HEK293 (cell line): Measurements from ENCODE around the gene RTP5.
A peak's percentile ranks its signal among the peaks of the same experiment; 100 is the strongest.
"Not testable (repeated sequence)": the region's sequence is repeated elsewhere in the genome, so short reads cannot be mapped to it uniquely, and the experiment has no call there.

Source experiments
- CTCF ChIA-PET: fragments of 350-600 bp; formaldehyde crosslinking; extraction: SDS; loops from one replicate; lab custom pipeline; 2021; ENCODE audit warnings: antibody characterized with exemption; lab: Yijun Ruan, JAX
- POLR2A ChIA-PET: fragments of 300-600 bp; formaldehyde crosslinking; extraction: SDS; loops from one replicate; lab custom pipeline; 2020; ENCODE audit warnings: antibody characterized with exemption, inconsistent platforms; lab: Yijun Ruan, JAX
- H3K27ac ChIP-seq: fragments of 200-500 bp; sonication (Bioruptor generic); 2 replicates; pipeline ENCODE4 v1.5.1; 2014; ENCODE audit warnings: low read depth, low read length, control low read depth, inconsistent platforms; ENCODE audit errors: extremely low read depth
- H3K36me3 ChIP-seq, 2 experiments: fragments of 200-500 bp in 1 of 2; sonication (Bioruptor generic) in 1 of 2; 1 replicate in 1 of 2; 2 replicates in 1 of 2; pipeline ENCODE4 v1.5.1; 2014 to 2017; ENCODE audit warnings: inconsistent platforms in 2 of 2, low read length in 2 of 2; ENCODE audit not compliant: control insufficient read depth in 2 of 2, insufficient read depth in 1 of 2
- H3K4me1 ChIP-seq: fragments of 200-500 bp; sonication (Bioruptor generic); 2 replicates; pipeline ENCODE4 v1.5.1; 2014; ENCODE audit warnings: mild to moderate bottlenecking, low read length, inconsistent platforms; ENCODE audit not compliant: control insufficient read depth, insufficient read depth
- H3K4me3 ChIP-seq: 2 replicates; pipeline ENCODE4 v1.5.1; 2011; ENCODE audit warnings: low read depth, mild to moderate bottlenecking, control low read depth, low read length, moderate library complexity
- H3K9me3 ChIP-seq: fragments of 200-500 bp; sonication (Bioruptor generic); 2 replicates; pipeline ENCODE4 v1.5.1; 2014; ENCODE audit warnings: low read depth, low read length, inconsistent platforms; ENCODE audit not compliant: control insufficient read depth, insufficient read depth
- EGR2 ChIP-seq: fragments of 450-650 bp; formaldehyde crosslinking; IDR thresholded peaks from 2 replicates; pipeline ENCODE4 v1.5.1; 2016; ENCODE audit warnings: low read depth, missing biosample characterization, missing genetic modification characterization
- GFI1B ChIP-seq: fragments of 450-650 bp; formaldehyde crosslinking; IDR thresholded peaks from 2 replicates; pipeline ENCODE4 v1.5.1; 2016; ENCODE audit warnings: missing biosample characterization, missing genetic modification characterization
- ZFHX2 ChIP-seq: fragments of 450-650 bp; formaldehyde crosslinking; conservative IDR thresholded peaks from 2 replicates; pipeline ENCODE4 v1.5.1; 2016; ENCODE audit warnings: missing biosample characterization, missing genetic modification characterization
- ZNF114 ChIP-seq: fragments of 450-650 bp; formaldehyde crosslinking; IDR thresholded peaks from 2 replicates; pipeline ENCODE4 v1.5.0; 2017; ENCODE audit warnings: missing biosample characterization, missing genetic modification characterization
- ZNF2 ChIP-seq: fragments of 450-650 bp; formaldehyde crosslinking; IDR thresholded peaks from 2 replicates; pipeline ENCODE4 v1.5.1; 2016; ENCODE audit warnings: missing biosample characterization, missing genetic modification characterization
- ZNF670 ChIP-seq: fragments of 450-650 bp; formaldehyde crosslinking; IDR thresholded peaks from 2 replicates; pipeline ENCODE4 v1.5.1; 2016; ENCODE audit warnings: missing biosample characterization, missing genetic modification characterization, low read depth
- TF ChIP-seq, protein P1 (sequence below): fragments of 450-650 bp; formaldehyde crosslinking; IDR thresholded peaks from 2 replicates; pipeline ENCODE4 v1.5.1; 2016; ENCODE audit warnings: missing biosample characterization, missing genetic modification characterization
- TF ChIP-seq, protein P2 (sequence below): fragments of 450-650 bp; formaldehyde crosslinking; conservative IDR thresholded peaks from 2 replicates; pipeline ENCODE4 v1.5.1; 2016; ENCODE audit warnings: low read depth, missing biosample characterization, missing genetic modification characterization
- TF ChIP-seq, protein P3 (sequence below): fragments of 450-650 bp; formaldehyde crosslinking; IDR thresholded peaks from 2 replicates; pipeline ENCODE4 v1.5.1; 2017; ENCODE audit warnings: missing biosample characterization, missing genetic modification characterization

RTP5 gene

DNA sequence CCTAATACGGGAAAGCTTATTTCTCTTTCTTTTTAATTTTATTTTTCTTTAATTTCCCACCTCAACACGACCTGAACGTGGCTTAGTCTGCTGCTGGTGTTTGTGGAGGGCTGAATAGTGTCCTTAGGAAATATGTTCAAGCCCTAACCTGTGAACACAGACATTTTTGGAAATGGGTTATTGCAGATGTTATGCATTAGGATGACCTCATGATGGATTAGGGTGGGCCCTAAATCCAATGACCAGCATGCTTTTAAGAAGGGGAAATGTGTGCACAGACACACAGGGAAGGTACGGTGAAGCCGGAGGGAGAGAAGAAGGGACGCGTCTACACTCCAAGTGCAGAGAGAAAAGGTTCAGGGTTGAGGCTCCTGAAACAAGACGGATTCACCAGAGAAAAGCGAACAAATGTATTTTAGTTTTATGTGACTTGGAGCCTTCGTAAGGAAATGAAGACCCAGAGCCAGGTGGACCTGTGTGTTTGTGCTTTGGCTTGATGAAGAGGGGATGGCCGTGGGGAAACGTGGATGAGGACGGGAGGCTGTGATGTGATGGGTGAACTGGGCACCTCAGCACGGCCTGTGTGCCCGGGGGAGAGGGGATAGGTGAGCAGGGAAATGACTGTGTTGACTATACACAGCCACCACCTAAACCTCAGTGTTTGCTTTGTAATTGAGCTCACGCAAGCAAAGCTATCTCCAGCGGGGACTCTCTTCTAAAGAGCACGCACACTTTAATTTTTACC lies 37.5 kb downstream of the RTP5 start (continued):
- TF ChIP-seq, protein P1, sequence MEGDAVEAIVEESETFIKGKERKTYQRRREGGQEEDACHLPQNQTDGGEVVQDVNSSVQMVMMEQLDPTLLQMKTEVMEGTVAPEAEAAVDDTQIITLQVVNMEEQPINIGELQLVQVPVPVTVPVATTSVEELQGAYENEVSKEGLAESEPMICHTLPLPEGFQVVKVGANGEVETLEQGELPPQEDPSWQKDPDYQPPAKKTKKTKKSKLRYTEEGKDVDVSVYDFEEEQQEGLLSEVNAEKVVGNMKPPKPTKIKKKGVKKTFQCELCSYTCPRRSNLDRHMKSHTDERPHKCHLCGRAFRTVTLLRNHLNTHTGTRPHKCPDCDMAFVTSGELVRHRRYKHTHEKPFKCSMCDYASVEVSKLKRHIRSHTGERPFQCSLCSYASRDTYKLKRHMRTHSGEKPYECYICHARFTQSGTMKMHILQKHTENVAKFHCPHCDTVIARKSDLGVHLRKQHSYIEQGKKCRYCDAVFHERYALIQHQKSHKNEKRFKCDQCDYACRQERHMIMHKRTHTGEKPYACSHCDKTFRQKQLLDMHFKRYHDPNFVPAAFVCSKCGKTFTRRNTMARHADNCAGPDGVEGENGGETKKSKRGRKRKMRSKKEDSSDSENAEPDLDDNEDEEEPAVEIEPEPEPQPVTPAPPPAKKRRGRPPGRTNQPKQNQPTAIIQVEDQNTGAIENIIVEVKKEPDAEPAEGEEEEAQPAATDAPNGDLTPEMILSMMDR: no peak
- TF ChIP-seq, protein P2, sequence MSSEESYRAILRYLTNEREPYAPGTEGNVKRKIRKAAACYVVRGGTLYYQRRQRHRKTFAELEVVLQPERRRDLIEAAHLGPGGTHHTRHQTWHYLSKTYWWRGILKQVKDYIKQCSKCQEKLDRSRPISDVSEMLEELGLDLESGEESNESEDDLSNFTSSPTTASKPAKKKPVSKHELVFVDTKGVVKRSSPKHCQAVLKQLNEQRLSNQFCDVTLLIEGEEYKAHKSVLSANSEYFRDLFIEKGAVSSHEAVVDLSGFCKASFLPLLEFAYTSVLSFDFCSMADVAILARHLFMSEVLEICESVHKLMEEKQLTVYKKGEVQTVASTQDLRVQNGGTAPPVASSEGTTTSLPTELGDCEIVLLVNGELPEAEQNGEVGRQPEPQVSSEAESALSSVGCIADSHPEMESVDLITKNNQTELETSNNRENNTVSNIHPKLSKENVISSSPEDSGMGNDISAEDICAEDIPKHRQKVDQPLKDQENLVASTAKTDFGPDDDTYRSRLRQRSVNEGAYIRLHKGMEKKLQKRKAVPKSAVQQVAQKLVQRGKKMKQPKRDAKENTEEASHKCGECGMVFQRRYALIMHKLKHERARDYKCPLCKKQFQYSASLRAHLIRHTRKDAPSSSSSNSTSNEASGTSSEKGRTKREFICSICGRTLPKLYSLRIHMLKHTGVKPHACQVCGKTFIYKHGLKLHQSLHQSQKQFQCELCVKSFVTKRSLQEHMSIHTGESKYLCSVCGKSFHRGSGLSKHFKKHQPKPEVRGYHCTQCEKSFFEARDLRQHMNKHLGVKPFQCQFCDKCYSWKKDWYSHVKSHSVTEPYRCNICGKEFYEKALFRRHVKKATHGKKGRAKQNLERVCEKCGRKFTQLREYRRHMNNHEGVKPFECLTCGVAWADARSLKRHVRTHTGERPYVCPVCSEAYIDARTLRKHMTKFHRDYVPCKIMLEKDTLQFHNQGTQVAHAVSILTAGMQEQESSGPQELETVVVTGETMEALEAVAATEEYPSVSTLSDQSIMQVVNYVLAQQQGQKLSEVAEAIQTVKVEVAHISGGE: no peak

DNA sequence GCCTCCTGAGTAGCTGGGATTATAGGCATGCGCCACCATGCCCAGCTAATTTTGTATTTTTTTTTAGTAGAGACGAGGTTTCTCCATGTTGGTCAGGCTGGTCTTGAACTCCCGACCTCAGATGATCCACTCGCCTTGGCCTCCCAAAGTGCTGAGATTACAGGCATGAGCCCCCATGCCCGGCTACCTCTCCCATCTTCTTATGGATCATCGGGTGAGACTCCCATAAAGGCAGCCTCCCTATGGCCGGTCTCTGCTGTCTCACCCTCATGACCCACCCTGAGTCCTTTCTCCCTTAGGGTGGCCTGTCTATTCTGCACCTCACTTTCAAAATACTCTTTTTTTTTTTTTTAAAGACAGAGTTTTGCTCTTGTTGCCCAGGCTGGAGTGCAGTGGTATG lies 38.3 kb downstream of the RTP5 start:
- POLR2A ChIA-PET, H3K27ac ChIP-seq, H3K9me3 ChIP-seq, H3K4me3 ChIP-seq, H3K4me1 ChIP-seq, H3K36me3 ChIP-seq: not testable (repeated sequence)
- CTCF ChIA-PET: interaction anchor here (0.7 kb wide), 1 partner anchor 303 kb away, joined by 3 read pairs; no protein-coding TSS in a partner anchor

DNA sequence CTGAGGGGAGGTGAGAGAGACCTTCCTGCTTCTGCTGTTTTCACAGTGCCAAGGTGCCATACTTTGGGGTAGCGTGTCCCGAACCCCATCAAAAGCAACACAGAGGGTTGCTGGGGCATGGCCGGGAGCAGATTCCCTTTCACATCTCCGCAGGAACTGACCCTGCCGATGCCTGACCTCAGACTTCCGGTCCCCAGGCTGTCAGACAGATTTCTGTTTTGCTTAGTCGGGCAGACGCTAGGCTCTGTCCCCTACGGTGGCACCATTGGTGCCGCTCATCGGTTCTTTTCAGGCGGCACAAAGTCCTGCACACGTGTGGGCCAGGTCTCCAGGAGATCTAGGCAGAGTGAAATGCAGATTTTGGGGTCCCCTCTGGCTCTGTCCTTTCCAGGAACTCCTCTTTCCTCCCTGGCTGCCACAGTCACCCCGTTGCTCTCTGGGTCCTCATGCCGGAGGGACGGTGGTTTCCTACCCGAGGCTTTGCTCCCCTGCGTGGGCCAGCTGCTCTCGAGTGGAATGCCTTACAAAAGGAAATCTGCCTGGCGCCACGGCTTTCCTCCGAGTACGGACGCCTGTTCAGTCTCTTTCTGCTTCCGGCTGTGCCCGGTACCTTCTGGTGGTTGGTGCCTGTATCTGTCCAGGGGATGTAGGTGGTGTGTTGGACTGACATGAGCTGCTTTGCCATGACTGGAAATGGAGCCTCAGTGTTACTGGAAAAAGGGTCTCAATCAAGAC lies 39.3 kb downstream of the RTP5 start:
- POLR2A ChIA-PET: no interaction called here
- no peaks in the 10 kb centered on the region for H3K36me3 ChIP-seq
- H3K4me1 ChIP-seq: no peaks in the 10 kb centered on the region
- no peak overlapping the region for H3K27ac ChIP-seq
- CTCF ChIA-PET: interaction anchor here (0.7 kb wide), 1 partner anchor 304 kb away, joined by 3 read pairs; no protein-coding TSS in a partner anchor
- no peak for TF ChIP-seq ZNF670
- H3K9me3 ChIP-seq: no peaks in the 10 kb centered on the region
- H3K4me3 ChIP-seq: no peak overlapping the region

DNA sequence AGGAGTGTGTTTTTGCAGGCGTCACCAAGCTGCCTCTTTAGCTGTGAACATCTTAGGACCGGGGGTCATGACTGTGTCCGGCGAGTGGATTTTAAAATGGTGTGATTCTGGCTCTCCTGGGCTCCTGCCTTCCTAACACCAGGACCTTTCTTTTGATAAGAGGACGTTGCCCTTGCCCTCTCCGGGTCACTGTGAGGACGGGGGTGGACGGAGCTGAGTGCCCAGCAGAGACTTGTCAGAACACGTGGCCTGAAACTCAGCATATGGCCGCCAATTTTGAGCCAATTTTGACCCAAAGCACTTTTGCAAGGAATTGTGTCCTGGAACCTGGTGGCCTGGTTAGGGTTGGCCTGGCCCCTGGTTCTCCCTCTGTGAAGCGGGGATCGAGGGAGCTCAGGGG lies 40.2 kb downstream of the RTP5 start:
- POLR2A ChIA-PET: no interaction called here
- no peaks in the 10 kb centered on the region for H3K4me1 ChIP-seq
- TF ChIP-seq, protein P3, sequence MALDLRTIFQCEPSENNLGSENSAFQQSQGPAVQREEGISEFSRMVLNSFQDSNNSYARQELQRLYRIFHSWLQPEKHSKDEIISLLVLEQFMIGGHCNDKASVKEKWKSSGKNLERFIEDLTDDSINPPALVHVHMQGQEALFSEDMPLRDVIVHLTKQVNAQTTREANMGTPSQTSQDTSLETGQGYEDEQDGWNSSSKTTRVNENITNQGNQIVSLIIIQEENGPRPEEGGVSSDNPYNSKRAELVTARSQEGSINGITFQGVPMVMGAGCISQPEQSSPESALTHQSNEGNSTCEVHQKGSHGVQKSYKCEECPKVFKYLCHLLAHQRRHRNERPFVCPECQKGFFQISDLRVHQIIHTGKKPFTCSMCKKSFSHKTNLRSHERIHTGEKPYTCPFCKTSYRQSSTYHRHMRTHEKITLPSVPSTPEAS (tag by site-specific recombination): no peak
- H3K4me3 ChIP-seq: no peak overlapping the region
- CTCF ChIA-PET: no interaction called here
- H3K9me3 ChIP-seq: no peaks in the 10 kb centered on the region
- H3K27ac ChIP-seq: no peak overlapping the region
- H3K36me3 ChIP-seq: no peaks in the 10 kb centered on the region

DNA sequence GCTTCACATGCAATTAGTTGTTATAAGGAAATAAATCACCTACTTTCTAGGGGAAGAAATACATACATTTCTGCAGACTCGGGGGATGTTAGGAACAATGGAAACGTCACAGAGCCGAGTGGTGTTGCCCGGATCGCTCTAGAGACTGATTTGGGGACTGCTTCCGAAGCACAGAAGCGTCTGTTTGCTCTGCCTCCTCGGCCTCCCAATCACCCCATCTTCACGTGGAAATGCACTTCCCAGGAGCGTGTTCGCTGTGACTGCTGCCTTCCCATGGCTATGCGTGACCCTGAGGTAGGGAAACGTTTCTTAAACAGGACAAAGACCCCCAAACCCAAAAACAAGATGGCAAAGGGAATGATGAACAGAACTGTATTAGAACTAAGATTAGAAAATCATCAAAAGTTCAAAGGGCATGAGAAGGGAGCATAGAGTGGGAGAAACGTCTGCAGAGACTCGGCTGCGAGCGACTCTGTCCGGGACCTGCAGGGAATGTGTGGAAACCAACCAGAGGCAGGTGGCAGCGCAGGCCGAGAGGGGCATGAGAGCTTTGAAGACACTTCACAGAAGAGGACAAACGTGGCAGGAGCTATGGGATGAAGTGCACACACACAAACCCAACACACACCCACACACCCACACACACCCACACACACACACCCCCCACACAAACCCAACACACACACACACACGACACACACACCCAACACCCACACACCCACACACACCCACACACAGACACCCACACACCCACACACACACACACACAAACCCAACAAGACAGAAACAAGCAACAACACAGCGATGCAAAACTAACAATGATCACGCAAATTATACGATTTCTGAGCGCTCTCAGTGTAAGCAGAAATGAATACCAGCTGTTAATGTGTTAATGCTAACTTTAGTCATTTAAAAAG lies 41.3 kb downstream of the RTP5 start:
- POLR2A ChIA-PET: no interaction called here
- no peaks in the 10 kb centered on the region for H3K4me1 ChIP-seq
- H3K27ac ChIP-seq: no peak overlapping the region
- TF ChIP-seq ZFHX2 (tag by site-specific recombination) (peak; percentile 97), GFI1B (tag by site-specific recombination) (no peak), ZNF114 (tag by site-specific recombination) (no peak), ZNF2 (no peak), EGR2 (peak; percentile 99)
- TF ChIP-seq, protein P3 (tag by site-specific recombination): peak; percentile 49
- TF ChIP-seq, all 188 proteins: peak for 3
- H3K36me3 ChIP-seq: no peaks in the 10 kb centered on the region
- CTCF ChIA-PET: interaction anchor here (0.7 kb wide), 1 partner anchor 107 kb away, joined by 5 read pairs; no protein-coding TSS in a partner anchor
- H3K9me3 ChIP-seq: no peaks in the 10 kb centered on the region
- H3K4me3 ChIP-seq: no peak overlapping the region
